ENCODE results near the gene SH3BP1.

SH3BP1 gene

GRCh38 chr22:37697538-37697835, 58.0 kb downstream of the SH3BP1 start:
- no peak overlapping the region for H3K23ac ChIP-seq (ENCODE audit: low read length in 2 of 2)
- no peak overlapping the region for H3K14ac ChIP-seq (ENCODE audit: low read length in 2 of 2)
- no peak overlapping the region for H3K4me3 ChIP-seq (ENCODE audit: insufficient read depth in 1 of 2, low read depth in 1 of 2, low read length in 2 of 2)
- peak overlapping the region; percentile 18 to 57 for H2BK12ac ChIP-seq (ENCODE audit: low read length in 2 of 2)
- H2AK5ac ChIP-seq (ENCODE audit: low read length, severe bottlenecking), result no peak overlapping the region
- H3K36me3 ChIP-seq (ENCODE audit: control insufficient read depth in 1 of 2, insufficient read depth in 2 of 2, low read depth in 1 of 2, low read length in 2 of 2), result peaks cover 16 to 21% of the 10 kb centered on the region in 2 experiments
- H4K91ac ChIP-seq (ENCODE audit: low read length), result peak overlapping the region; percentile 9
- H2BK15ac ChIP-seq (ENCODE audit: low read depth, poor library complexity, severe bottlenecking), result no peak overlapping the region
- H3K18ac ChIP-seq (ENCODE audit: low read depth in 1 of 2, low read length in 2 of 2), result no peak overlapping the region
- H3K4me1 ChIP-seq (ENCODE audit: control insufficient read depth, insufficient read depth, low read depth, low read length), result peaks cover 9% of the 10 kb centered on the region
- no peaks in the 10 kb centered on the region for H3K27me3 ChIP-seq (ENCODE audit: control insufficient read depth in 1 of 2, insufficient read depth in 1 of 2, low read length in 2 of 2)
- H2BK120ac ChIP-seq (ENCODE audit: low read depth, low read length), result no peak overlapping the region
- H3K79me1 ChIP-seq (replicated peaks; ENCODE audit: low read length, poor library complexity, severe bottlenecking), result no peaks in the 10 kb centered on the region
- WGBS, result 20% methylated on average over 1 of the region's 3 CpGs
- no peak overlapping the region for H2BK5ac ChIP-seq (ENCODE audit: low read depth, low read length, poor library complexity, severe bottlenecking)
- H3K9ac ChIP-seq (ENCODE audit: low read length), result no peak overlapping the region
- H2AFZ ChIP-seq (ENCODE audit: low read depth, low read length), result peak overlapping the region; percentile 62
- no peak overlapping the region for H3K4ac ChIP-seq (ENCODE audit: low read depth in 1 of 2, low read length in 2 of 2)
- DNase-seq, result no peak
- no peaks in the 10 kb centered on the region for H3K9me3 ChIP-seq (ENCODE audit: control insufficient read depth, low read length)
- no peak overlapping the region for H3K27ac ChIP-seq (ENCODE audit: low read length, poor library complexity, severe bottlenecking)
- H3K4me2 ChIP-seq (ENCODE audit: low read length, poor library complexity, severe bottlenecking), result peak overlapping the region; percentile 73
- no peak overlapping the region for H4K8ac ChIP-seq (ENCODE audit: low read length)

GRCh38 chr22:37701141-37701786, 61.8 kb downstream of the SH3BP1 start:
- H4K8ac ChIP-seq (ENCODE audit: low read length), result peak overlapping the region; percentile 14
- no peak overlapping the region for H3K4ac ChIP-seq (ENCODE audit: low read depth in 1 of 2, low read length in 2 of 2)
- H3K4me3 ChIP-seq (ENCODE audit: insufficient read depth in 1 of 2, low read depth in 1 of 2, low read length in 2 of 2), result no peak overlapping the region
- WGBS, result 92% methylated on average over 8 of the region's 8 CpGs
- no peaks in the 10 kb centered on the region for H3K79me1 ChIP-seq (replicated peaks; ENCODE audit: low read length, poor library complexity, severe bottlenecking)
- no peak overlapping the region for H2AK5ac ChIP-seq (ENCODE audit: low read length, severe bottlenecking)
- no peak overlapping the region for H3K23ac ChIP-seq (ENCODE audit: low read length in 2 of 2)
- no peaks in the 10 kb centered on the region for H3K9me3 ChIP-seq (ENCODE audit: control insufficient read depth, low read length)
- no peak overlapping the region for H2BK15ac ChIP-seq (ENCODE audit: low read depth, poor library complexity, severe bottlenecking)
- H3K4me1 ChIP-seq (ENCODE audit: control insufficient read depth, insufficient read depth, low read depth, low read length), result peaks cover 7% of the 10 kb centered on the region
- no peak overlapping the region for H3K18ac ChIP-seq (ENCODE audit: low read depth in 1 of 2, low read length in 2 of 2)
- H2BK5ac ChIP-seq (ENCODE audit: low read depth, low read length, poor library complexity, severe bottlenecking), result no peak overlapping the region
- H3K27ac ChIP-seq (ENCODE audit: low read length, poor library complexity, severe bottlenecking), result no peak overlapping the region
- no peaks in the 10 kb centered on the region for H3K27me3 ChIP-seq (ENCODE audit: control insufficient read depth in 1 of 2, insufficient read depth in 1 of 2, low read length in 2 of 2)
- H3K4me2 ChIP-seq (ENCODE audit: low read length, poor library complexity, severe bottlenecking), result no peak overlapping the region
- peak overlapping the region in 1 of 2 experiments; percentile 68 for H3K14ac ChIP-seq (ENCODE audit: low read length in 2 of 2)
- H4K91ac ChIP-seq (ENCODE audit: low read length), result no peak overlapping the region
- H3K36me3 ChIP-seq (ENCODE audit: control insufficient read depth in 1 of 2, insufficient read depth in 2 of 2, low read depth in 1 of 2, low read length in 2 of 2), result peaks cover 0 to 3% of the 10 kb centered on the region in 2 experiments
- no peak for DNase-seq
- no peak overlapping the region for H2AFZ ChIP-seq (ENCODE audit: low read depth, low read length)
- no peak overlapping the region for H2BK120ac ChIP-seq (ENCODE audit: low read depth, low read length)
- H2BK12ac ChIP-seq (ENCODE audit: low read length in 2 of 2), result no peak overlapping the region
- H3K9ac ChIP-seq (ENCODE audit: low read length), result no peak overlapping the region

- Histone ChIP-seq H3K27me3 (ENCODE audit: control insufficient read depth in 1 of 2, insufficient read depth in 1 of 2, low read length in 2 of 2) (no peaks in the 10 kb centered on the region), H2BK12ac (ENCODE audit: low read length in 2 of 2) (no peak overlapping the region), H3K23ac (ENCODE audit: low read length in 2 of 2) (no peak overlapping the region), H4K8ac (ENCODE audit: low read length) (no peak overlapping the region), H2BK5ac (ENCODE audit: low read depth, low read length, poor library complexity, severe bottlenecking) (no peak overlapping the region), H3K36me3 (ENCODE audit: control insufficient read depth in 1 of 2, insufficient read depth in 2 of 2, low read depth in 1 of 2, low read length in 2 of 2) (peaks cover 0 to 7% of the 10 kb centered on the region in 2 experiments), H2AFZ (ENCODE audit: low read depth, low read length) (no peak overlapping the region), H2BK15ac (ENCODE audit: low read depth, poor library complexity, severe bottlenecking) (no peak overlapping the region), H3K79me1 (replicated peaks; ENCODE audit: low read length, poor library complexity, severe bottlenecking) (no peaks in the 10 kb centered on the region), H3K4me3 (ENCODE audit: insufficient read depth in 1 of 2, low read depth in 1 of 2, low read length in 2 of 2) (no peak overlapping the region), H3K18ac (ENCODE audit: low read depth in 1 of 2, low read length in 2 of 2) (no peak overlapping the region), H2BK120ac (ENCODE audit: low read depth, low read length) (no peak overlapping the region), H3K4me1 (ENCODE audit: control insufficient read depth, insufficient read depth, low read depth, low read length) (no peaks in the 10 kb centered on the region), H3K9ac (ENCODE audit: low read length) (no peak overlapping the region), H3K9me3 (ENCODE audit: control insufficient read depth, low read length) (no peaks in the 10 kb centered on the region), H3K27ac (ENCODE audit: low read length, poor library complexity, severe bottlenecking) (no peak overlapping the region), H2AK5ac (ENCODE audit: low read length, severe bottlenecking) (no peak overlapping the region), H3K4me2 (ENCODE audit: low read length, poor library complexity, severe bottlenecking) (no peak overlapping the region), H3K14ac (ENCODE audit: low read length in 2 of 2) (no peak overlapping the region), H4K91ac (ENCODE audit: low read length) (no peak overlapping the region), H3K4ac (ENCODE audit: low read depth in 1 of 2, low read length in 2 of 2) (no peak overlapping the region)
- WGBS, result 79% methylated on average over 7 of the region's 7 CpGs
- DNase-seq, result no peak
Observed at GRCh38 chr22:37703906-37704305, 64.4 kb downstream of the SH3BP1 start.

- Histone ChIP-seq H2BK15ac (ENCODE audit: low read depth, poor library complexity, severe bottlenecking) (no peak overlapping the region), H2BK5ac (ENCODE audit: low read depth, low read length, poor library complexity, severe bottlenecking) (no peak overlapping the region), H3K27me3 (ENCODE audit: control insufficient read depth in 1 of 2, insufficient read depth in 1 of 2, low read length in 2 of 2) (no peaks in the 10 kb centered on the region), H2BK12ac (ENCODE audit: low read length in 2 of 2) (no peak overlapping the region), H3K9ac (ENCODE audit: low read length) (no peak overlapping the region), H3K4ac (ENCODE audit: low read depth in 1 of 2, low read length in 2 of 2) (no peak overlapping the region), H3K23ac (ENCODE audit: low read length in 2 of 2) (no peak overlapping the region), H3K27ac (ENCODE audit: low read length, poor library complexity, severe bottlenecking) (no peak overlapping the region), H3K4me3 (ENCODE audit: insufficient read depth in 1 of 2, low read depth in 1 of 2, low read length in 2 of 2) (no peak overlapping the region), H3K79me1 (replicated peaks; ENCODE audit: low read length, poor library complexity, severe bottlenecking) (no peaks in the 10 kb centered on the region), H3K4me2 (ENCODE audit: low read length, poor library complexity, severe bottlenecking) (no peak overlapping the region), H2AFZ (ENCODE audit: low read depth, low read length) (no peak overlapping the region), H2BK120ac (ENCODE audit: low read depth, low read length) (no peak overlapping the region), H2AK5ac (ENCODE audit: low read length, severe bottlenecking) (no peak overlapping the region), H4K8ac (ENCODE audit: low read length) (no peak overlapping the region), H3K36me3 (ENCODE audit: control insufficient read depth in 1 of 2, insufficient read depth in 2 of 2, low read depth in 1 of 2, low read length in 2 of 2) (peaks cover 0 to 9% of the 10 kb centered on the region in 2 experiments), H4K91ac (ENCODE audit: low read length) (no peak overlapping the region), H3K18ac (ENCODE audit: low read depth in 1 of 2, low read length in 2 of 2) (no peak overlapping the region), H3K14ac (ENCODE audit: low read length in 2 of 2) (no peak overlapping the region), H3K4me1 (ENCODE audit: control insufficient read depth, insufficient read depth, low read depth, low read length) (no peaks in the 10 kb centered on the region), H3K9me3 (ENCODE audit: control insufficient read depth, low read length) (no peaks in the 10 kb centered on the region)
- WGBS, result 100% methylated on average over 2 of the region's 3 CpGs
- DNase-seq, result no peak
Observed at GRCh38 chr22:37704645-37705044, 65.2 kb downstream of the SH3BP1 start.
